ENCODE measurements around the gene FXR2. TPM values are rescaled to one million over a fixed set of nuclear protein-coding genes. Genes with fewer than 3 reads are reported as not detected.

FXR2 gene
- total RNA-seq, 1 experiment from 2014 or later = 36.4 TPM

DNA sequence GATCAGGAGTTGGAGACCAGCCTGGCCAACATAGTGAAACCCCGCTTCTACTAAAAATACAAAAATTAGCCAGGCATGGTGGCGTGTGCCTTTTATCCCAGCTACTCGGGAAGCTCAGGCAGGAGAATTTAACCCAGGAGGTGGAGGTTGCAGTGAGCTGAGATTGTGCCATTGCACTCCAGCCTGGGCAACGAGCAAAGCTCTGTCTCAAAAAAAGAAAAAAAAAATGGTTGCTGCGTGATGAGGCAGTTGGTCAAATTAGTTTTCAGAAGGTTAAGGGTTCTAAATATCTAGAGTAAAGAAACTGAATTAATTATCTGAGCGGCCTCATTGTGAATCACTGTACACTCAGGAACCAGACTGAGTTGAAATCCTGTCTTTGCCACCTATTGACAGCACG is 38.7 kb downstream of the FXR2 start:
- no peak overlapping the region for H2AFZ ChIP-seq (ENCODE audit: low read length)
- H2BK12ac ChIP-seq (ENCODE audit: insufficient read length, low read depth, low read length) = no peak overlapping the region
- no peak overlapping the region for H4K5ac ChIP-seq (ENCODE audit: insufficient read length, low read depth, low read length)
- no peak overlapping the region for H3K14ac ChIP-seq (ENCODE audit: insufficient read depth, low read length)
- TF ChIP-seq, protein P1, sequence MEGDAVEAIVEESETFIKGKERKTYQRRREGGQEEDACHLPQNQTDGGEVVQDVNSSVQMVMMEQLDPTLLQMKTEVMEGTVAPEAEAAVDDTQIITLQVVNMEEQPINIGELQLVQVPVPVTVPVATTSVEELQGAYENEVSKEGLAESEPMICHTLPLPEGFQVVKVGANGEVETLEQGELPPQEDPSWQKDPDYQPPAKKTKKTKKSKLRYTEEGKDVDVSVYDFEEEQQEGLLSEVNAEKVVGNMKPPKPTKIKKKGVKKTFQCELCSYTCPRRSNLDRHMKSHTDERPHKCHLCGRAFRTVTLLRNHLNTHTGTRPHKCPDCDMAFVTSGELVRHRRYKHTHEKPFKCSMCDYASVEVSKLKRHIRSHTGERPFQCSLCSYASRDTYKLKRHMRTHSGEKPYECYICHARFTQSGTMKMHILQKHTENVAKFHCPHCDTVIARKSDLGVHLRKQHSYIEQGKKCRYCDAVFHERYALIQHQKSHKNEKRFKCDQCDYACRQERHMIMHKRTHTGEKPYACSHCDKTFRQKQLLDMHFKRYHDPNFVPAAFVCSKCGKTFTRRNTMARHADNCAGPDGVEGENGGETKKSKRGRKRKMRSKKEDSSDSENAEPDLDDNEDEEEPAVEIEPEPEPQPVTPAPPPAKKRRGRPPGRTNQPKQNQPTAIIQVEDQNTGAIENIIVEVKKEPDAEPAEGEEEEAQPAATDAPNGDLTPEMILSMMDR (conservative IDR thresholded peaks at IDR 0.05) = no peak
- no peak overlapping the region for H2BK120ac ChIP-seq (ENCODE audit: low read depth, low read length, poor library complexity, severe bottlenecking)
- DNase-seq = no peak
- WGBS (ENCODE audit: extremely low coverage, insufficient read length, low lambda C conversion rate) = no CpG with 5 or more reads among the region's 7 CpGs
- H3K23ac ChIP-seq (ENCODE audit: insufficient read length, low read depth, low read length) = no peak overlapping the region
- no peak overlapping the region for H2BK15ac ChIP-seq (ENCODE audit: low read depth, low read length)
- Mint-ChIP-seq H3K9me3 (peaks cover 3 to 7% of the 10 kb centered on the region in 2 experiments; a peak in 3 of 5 replicates), H3K27ac (peak overlapping the region in 2 of 3 experiments; percentile 44 to 96; a peak in 3 of 7 replicates), H3K4me3 (peak overlapping the region; percentile 98; a peak in 4 of 5 replicates), H3K36me3 (ENCODE audit: insufficient read depth in 1 of 3, low read depth in 3 of 3) (peaks cover 56 to 85% (median 69%) of the 10 kb centered on the region in 3 experiments), H3K27me3 (ENCODE audit: low read depth) (peaks cover 10% of the 10 kb centered on the region), H3K4me1 (peaks cover 51 to 53% of the 10 kb centered on the region in 2 experiments)
- peaks cover 2% of the 10 kb centered on the region for H3K79me1 ChIP-seq (ENCODE audit: insufficient read depth, low read depth, low read length, poor library complexity, severe bottlenecking)
- H3K18ac ChIP-seq (ENCODE audit: insufficient read length, low read depth, low read length) = no peak overlapping the region
- H2AK5ac ChIP-seq (ENCODE audit: insufficient read length, low read length) = no peak overlapping the region
- H4K8ac ChIP-seq (replicated peaks; ENCODE audit: insufficient read length, low read depth, low read length) = no peak overlapping the region
- H3K27me3 ChIP-seq (ENCODE audit: insufficient read depth, low read length) = no peaks in the 10 kb centered on the region
- H2BK20ac ChIP-seq (ENCODE audit: low read depth, low read length, poor library complexity, severe bottlenecking) = no peak overlapping the region
- no peak overlapping the region for H3K4ac ChIP-seq (ENCODE audit: low read depth, low read length)
- H3K79me2 ChIP-seq (ENCODE audit: insufficient read depth, low read length) = peaks cover 21% of the 10 kb centered on the region; the same call in 1 of the 2 replicates
- H3K56ac ChIP-seq (ENCODE audit: insufficient read length, low read depth, low read length) = no peak overlapping the region
- no peak overlapping the region for H3K9ac ChIP-seq (ENCODE audit: extremely low read depth, insufficient read length, low read length)
- H2BK5ac ChIP-seq (ENCODE audit: insufficient read length, low read length) = no peak overlapping the region
- no peaks in the 10 kb centered on the region for H4K20me1 ChIP-seq (ENCODE audit: control insufficient read depth, insufficient read depth, insufficient read length)
- H3K4me2 ChIP-seq (ENCODE audit: insufficient read depth, insufficient read length, low read length) = no peak overlapping the region
- H3K23me2 ChIP-seq (ENCODE audit: insufficient read length, low read depth, low read length, poor library complexity, severe bottlenecking) = peaks cover 5% of the 10 kb centered on the region
- peaks cover 4% of the 10 kb centered on the region; the same call in 1 of the 2 replicates for H3K4me1 ChIP-seq (ENCODE audit: insufficient read depth, low read length)
- no peak overlapping the region for H3K27ac ChIP-seq (ENCODE audit: insufficient read length, low read depth, low read length)
- no peak overlapping the region for H3T11ph ChIP-seq (ENCODE audit: low read length)
- H4K91ac ChIP-seq (ENCODE audit: insufficient read length, low read depth, low read length) = no peak overlapping the region
- no peaks in the 10 kb centered on the region for H3K9me3 ChIP-seq (ENCODE audit: control insufficient read depth, low read depth, low read length)

Measured in H9 (cell line).